ENCODE data around the gene TMEM38A.
A peak's percentile ranks its signal among the peaks of the same experiment; 100 is the strongest.

Gene TMEM38A

GRCh38 chr19:16660763-16661479 lies at the start of gene TMEM38A:
TMEM38A (plus strand) TSS chr19:16661139; CDS start chr19:16661218, 79 bp downstream.
- peak; percentile 52 for DNase-seq

- DNase-seq: no peak
Measured at GRCh38 chr19:16612636-16613035, 48.3 kb upstream of the TMEM38A start.

- DNase-seq: no peak
Measured at GRCh38 chr19:16613841-16614240, 47.1 kb upstream of the TMEM38A start.

- DNase-seq: no peak
Measured at GRCh38 chr19:16614941-16615340, 46.0 kb upstream of the TMEM38A start.

GRCh38 chr19:16615808-16616207 lies 45.1 kb upstream of the TMEM38A start:
- no peak for DNase-seq

GRCh38 chr19:16618248-16618647 lies 42.7 kb upstream of the TMEM38A start:
- no peak for DNase-seq

- DNase-seq: no peak
Measured at GRCh38 chr19:16619457-16619856, 41.5 kb upstream of the TMEM38A start.

- no peak for DNase-seq
Measured at GRCh38 chr19:16620018-16620417, 40.9 kb upstream of the TMEM38A start.

GRCh38 chr19:16620584-16620983 lies 40.4 kb upstream of the TMEM38A start:
- no peak for DNase-seq

- no peak for DNase-seq
Measured at GRCh38 chr19:16621165-16621800, 39.7 kb upstream of the TMEM38A start.

GRCh38 chr19:16623066-16623465 lies 37.9 kb upstream of the TMEM38A start:
- no peak for DNase-seq

- DNase-seq: no peak
Measured at GRCh38 chr19:16623576-16623975, 37.4 kb upstream of the TMEM38A start.

GRCh38 chr19:16624236-16624635 lies 36.7 kb upstream of the TMEM38A start:
- no peak for DNase-seq

- no peak for DNase-seq
Measured at GRCh38 chr19:16625163-16625958, 35.6 kb upstream of the TMEM38A start.

- DNase-seq: no peak
Measured at GRCh38 chr19:16626796-16627192, 34.1 kb upstream of the TMEM38A start.

- no peak for DNase-seq
Measured at GRCh38 chr19:16627193-16627927, 33.6 kb upstream of the TMEM38A start.

GRCh38 chr19:16627928-16628182 lies 33.1 kb upstream of the TMEM38A start:
- DNase-seq: no peak

GRCh38 chr19:16628183-16628983 lies 32.6 kb upstream of the TMEM38A start, which contains the start of gene MED26:
MED26 (minus strand) TSS chr19:16628204; CDS start chr19:16627943, 261 bp downstream.
- DNase-seq: peak; percentile 95

GRCh38 chr19:16628984-16629691 lies 31.8 kb upstream of the TMEM38A start:
- DNase-seq: no peak

- DNase-seq: no peak
Measured at GRCh38 chr19:16631465-16631864, 29.5 kb upstream of the TMEM38A start.

GRCh38 chr19:16637535-16637934 lies 23.4 kb upstream of the TMEM38A start:
- no peak for DNase-seq

GRCh38 chr19:16638666-16639065 lies 22.3 kb upstream of the TMEM38A start:
- DNase-seq: no peak
